HG02642 (cell line): ENCODE measurements around the gene GGCT.
A peak's percentile ranks its signal among the peaks of the same experiment; 100 is the strongest.
"Not testable (repeated sequence)": the region's sequence is repeated elsewhere in the genome, so short reads cannot be mapped to it uniquely, and the experiment has no call there.

Source experiments
- ATAC-seq: cut with Tn5 transposase; IDR thresholded peaks from one replicate; pipeline ENCODE4 v1.9.1; 2021; ENCODE audit warnings: mild to moderate bottlenecking; ENCODE audit not compliant: unreplicated experiment, poor library complexity

The GGCT gene

GRCh38 chr7:30519122-30519521 lies 14.5 kb upstream of the GGCT start:
- ATAC-seq: no peak

DNA sequence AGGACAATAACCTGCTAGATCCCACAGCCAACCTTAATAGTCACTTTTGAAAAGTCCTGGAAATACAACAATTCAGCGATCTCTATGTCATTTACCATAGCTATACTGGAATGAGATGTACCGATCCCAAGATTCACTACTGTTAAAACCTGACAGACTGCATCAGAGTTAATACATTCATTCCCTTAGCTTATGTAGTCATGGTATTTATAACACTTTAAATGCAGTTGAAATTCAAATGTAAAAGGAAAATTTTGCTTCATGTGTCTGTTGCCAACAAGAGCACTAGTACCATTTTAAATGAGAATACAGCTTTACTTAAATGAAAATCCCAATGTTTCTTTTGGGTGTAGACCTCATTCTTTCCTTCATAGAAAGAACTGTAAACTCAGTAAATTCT lies 11.1 kb upstream of the GGCT start:
- ATAC-seq: no peak

DNA sequence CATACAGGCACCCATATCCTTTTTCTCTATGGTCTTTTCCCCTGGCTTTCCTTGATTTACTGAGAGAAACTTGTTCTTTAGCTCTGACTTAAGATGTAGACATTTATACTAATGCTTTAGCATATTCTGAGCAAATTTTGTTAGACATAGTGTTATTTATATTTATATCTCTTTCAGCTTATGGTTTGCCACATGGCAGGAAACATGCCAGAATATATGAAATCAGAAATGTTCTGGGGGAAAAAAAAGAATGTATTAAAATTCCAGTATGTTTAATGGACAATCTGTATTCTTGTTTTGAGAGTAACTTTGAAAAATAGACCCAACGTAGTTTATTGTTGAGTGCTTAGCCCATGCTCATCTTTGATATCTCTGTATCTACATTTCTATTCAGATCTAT lies 10.1 kb upstream of the GGCT start:
- ATAC-seq: no peak

DNA sequence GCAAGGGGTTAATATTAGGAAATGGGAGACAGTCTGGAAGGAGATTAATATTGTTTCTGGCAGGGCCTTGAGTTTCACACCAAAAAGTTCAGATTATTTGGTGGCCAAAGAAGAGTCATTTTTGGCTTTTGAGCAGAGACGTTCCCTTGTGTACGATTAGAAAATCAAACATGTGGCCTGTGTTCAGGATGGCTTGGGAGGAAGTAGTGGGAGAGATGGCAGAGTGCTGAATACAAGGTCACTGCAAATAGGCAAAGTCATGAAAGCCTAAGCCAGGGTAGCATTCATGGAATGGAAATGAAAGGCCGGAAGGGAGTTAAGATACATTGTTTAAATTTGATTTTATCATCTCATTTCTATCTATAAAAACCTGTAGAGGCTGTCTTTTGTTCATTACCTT lies 9.5 kb upstream of the GGCT start:
- ATAC-seq: no peak

GRCh38 chr7:30513762-30514161 lies 9.1 kb upstream of the GGCT start:
- ATAC-seq: no peak

GRCh38 chr7:30511973-30512662 lies 7.5 kb upstream of the GGCT start:
- ATAC-seq: no peak

DNA sequence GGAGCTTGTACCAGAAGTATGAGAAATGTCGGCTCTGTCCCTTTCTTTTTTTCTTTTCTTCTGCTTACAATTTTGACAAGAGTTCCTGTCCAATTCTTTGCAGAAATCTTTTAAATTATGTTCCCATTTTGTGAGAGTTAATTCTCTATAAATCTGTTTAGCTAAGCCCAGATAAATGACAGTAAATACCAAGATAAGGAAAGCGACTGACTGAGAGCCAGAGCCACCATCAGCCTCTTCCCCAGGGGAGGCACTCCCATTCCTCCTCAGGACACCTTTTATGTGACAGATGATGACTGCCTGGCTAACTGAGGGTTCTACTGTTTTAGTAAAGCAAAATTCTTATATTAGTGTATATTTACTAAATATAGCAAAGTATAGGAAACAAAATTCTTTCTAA lies 6.9 kb upstream of the GGCT start:
- ATAC-seq: no peak

GRCh38 chr7:30510124-30511075 lies 5.8 kb upstream of the GGCT start:
- ATAC-seq: no peak

- ATAC-seq: not testable (repeated sequence)
Observed at GRCh38 chr7:30509171-30509857, 4.7 kb upstream of the GGCT start.

- not testable (repeated sequence) for ATAC-seq
Observed at GRCh38 chr7:30507346-30507900, 2.8 kb upstream of the GGCT start.

DNA sequence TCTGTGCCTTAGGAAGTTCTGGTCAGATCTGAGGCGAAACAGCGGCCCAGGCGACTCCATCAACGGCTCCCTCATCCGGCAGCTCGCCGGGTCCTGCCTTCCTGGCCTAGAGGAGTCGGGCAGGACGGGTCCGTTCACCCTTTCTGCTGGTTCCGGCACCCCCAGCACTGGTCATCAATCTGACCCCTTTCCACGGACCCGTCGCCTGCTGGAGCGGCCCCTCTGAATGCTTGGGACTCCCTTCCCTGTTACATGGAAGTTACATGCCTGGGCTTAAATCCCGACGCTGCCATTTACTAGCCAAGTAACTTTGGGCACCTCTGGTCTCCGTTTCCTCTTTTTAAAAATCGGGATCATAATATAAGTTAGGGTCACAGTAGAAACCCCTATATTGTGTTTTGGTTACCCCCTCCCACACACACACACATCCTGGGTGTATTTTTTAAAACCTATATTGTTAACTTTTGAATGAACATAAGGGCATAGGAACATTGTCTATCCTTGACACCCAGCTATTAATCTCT lies 607 bp upstream of the GGCT start:
- ATAC-seq: peak; percentile 25

GRCh38 chr7:30503274-30504212 lies 1.1 kb downstream of the GGCT start:
- ATAC-seq: no peak

DNA sequence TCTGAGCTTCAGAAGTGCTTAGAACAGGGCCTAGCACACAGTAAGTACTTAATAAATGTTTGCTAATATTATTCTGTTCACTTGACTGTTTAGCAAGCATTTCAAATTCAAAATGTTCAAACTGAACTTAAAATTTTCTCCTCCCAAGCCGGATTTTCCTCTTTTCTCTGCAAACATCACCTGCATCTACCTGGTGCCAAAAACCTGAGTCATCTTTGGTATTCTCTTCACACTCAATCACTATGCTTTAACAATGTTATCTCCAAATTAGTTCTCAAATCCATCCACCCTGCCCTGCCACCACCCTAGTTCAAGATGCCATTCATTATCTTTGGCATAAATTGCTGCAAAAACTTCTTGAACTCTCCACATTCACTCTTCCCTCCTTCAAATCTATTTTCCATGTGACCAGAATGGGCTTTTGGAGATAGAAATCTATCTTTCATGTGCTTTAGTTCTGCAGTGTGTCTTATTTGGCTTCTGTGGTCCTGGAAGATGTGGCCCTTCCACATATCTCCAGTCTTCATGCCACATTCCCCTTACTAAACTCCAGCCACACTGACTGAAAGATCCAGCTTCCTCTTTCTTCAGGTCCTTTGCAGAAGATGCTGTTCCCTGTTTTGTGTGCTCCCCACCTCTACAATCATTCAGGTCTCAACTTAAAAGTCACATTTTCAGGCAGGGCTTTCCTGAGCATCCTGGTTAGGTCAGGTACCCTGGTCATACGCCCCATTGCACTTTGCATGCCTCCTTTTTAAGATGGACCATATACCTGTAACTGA lies 2.0 kb downstream of the GGCT start:
- ATAC-seq: no peak

DNA sequence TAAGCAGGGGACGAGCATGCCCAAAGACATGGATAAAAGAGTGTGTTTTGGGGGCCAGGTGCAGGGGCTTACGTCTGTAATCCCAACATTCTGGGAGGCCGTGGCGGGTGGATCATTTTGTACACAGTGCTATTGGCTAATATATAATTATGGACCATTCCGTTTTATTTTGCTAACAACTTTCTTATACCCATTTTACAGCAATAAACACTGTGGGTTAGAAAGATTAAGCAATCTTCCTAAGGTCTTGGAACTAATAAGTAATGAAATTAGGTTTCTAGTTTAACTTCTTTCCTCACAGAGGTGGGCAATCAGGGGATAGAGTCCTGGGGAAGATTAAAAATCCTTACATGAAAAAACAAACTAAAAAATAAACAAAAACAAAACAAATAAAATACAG lies 3.4 kb downstream of the GGCT start:
- ATAC-seq: no peak

GRCh38 chr7:30493228-30493627 lies 11.4 kb downstream of the GGCT start:
- ATAC-seq: no peak

- no peak for ATAC-seq
Observed at GRCh38 chr7:30491417-30491816, 13.2 kb downstream of the GGCT start.

DNA sequence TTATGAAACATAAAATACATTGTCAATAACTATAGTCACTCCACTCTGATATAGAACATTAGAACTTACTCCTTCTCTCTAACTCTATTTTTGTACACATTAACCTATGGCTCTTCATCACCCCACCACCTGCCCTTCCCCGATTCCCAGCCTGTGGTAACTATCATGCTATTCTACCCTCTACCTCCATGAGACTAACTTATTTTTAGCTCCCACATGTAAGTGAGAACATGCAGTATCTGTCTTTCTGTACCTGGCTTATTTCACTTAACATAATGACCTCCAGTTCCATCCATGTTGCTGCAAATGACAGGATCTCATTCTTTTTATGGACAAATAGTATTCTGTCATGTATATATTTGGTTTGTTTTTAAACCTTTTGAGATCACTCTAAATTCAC lies 17.3 kb downstream of the GGCT start:
- ATAC-seq: no peak

- no peak for ATAC-seq
Observed at GRCh38 chr7:30485667-30486066, 19.0 kb downstream of the GGCT start.

- ATAC-seq: not testable (repeated sequence)
Observed at GRCh38 chr7:30481416-30481815, 23.2 kb downstream of the GGCT start.
